ENCODE data around the gene NCOA7. TPM values are rescaled to one million over a fixed set of nuclear protein-coding genes. Genes with fewer than 3 reads are reported as not detected.
A peak's percentile ranks its signal among the peaks of the same experiment; 100 is the strongest.

The NCOA7 gene
- total RNA-seq, 4 donors from 2014 or later: 9.0 to 36.2 (median 21.8) TPM

GRCh38 chr6:125751334-125751916, 39.3 kb upstream of the NCOA7 start:
- DNase-seq: no peak
- Histone ChIP-seq H3K4me1 (no peaks in the 10 kb centered on the region), H3K4me3 (replicated peaks in 1 of 3) (no peak overlapping the region), H3K27ac (no peak overlapping the region), H3K27me3 (no peaks in the 10 kb centered on the region), H3K36me3 (no peaks in the 10 kb centered on the region), H3K9me3 (no peaks in the 10 kb centered on the region)
- intact Hi-C loops (cut with DNase I): no loop called here
- 73 to 80% methylated on average over 6 of the region's 6 CpGs for WGBS, 2 donors
- TF ChIP-seq CTCF (IDR thresholded peaks at IDR 0.05) (no peak), POLR2A (IDR thresholded peaks at IDR 0.05) (no peak)

DNA sequence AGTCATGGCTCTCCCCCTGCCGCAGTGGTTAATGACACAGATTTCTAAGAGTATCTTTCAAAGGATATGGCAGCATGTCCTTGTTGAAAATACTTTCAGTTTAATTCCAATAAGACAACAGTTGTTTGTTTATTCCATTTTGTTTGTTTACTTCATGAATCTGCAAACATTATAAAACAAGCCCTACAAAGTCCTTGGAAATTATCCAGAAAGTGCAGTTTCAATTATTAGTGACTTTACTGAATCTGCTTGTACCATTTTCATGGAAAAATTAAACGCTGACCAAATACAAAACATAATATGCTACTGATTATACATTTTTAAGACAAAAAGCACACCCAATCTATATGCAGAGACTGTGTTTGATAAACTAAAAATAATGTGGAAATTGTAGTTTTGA, 38.0 kb upstream of the NCOA7 start:
- Histone ChIP-seq H3K4me3 (replicated peaks in 1 of 3) (no peak overlapping the region), H3K4me1 (no peaks in the 10 kb centered on the region), H3K36me3 (no peaks in the 10 kb centered on the region), H3K27me3 (no peaks in the 10 kb centered on the region), H3K27ac (no peak overlapping the region), H3K9me3 (no peaks in the 10 kb centered on the region)
- intact Hi-C loops (cut with DNase I): no loop called here
- DNase-seq: no peak
- WGBS, 2 donors: 87 to 90% methylated on average over 2 of the region's 2 CpGs
- TF ChIP-seq POLR2A (IDR thresholded peaks at IDR 0.05) (no peak), CTCF (IDR thresholded peaks at IDR 0.05) (no peak)

DNA sequence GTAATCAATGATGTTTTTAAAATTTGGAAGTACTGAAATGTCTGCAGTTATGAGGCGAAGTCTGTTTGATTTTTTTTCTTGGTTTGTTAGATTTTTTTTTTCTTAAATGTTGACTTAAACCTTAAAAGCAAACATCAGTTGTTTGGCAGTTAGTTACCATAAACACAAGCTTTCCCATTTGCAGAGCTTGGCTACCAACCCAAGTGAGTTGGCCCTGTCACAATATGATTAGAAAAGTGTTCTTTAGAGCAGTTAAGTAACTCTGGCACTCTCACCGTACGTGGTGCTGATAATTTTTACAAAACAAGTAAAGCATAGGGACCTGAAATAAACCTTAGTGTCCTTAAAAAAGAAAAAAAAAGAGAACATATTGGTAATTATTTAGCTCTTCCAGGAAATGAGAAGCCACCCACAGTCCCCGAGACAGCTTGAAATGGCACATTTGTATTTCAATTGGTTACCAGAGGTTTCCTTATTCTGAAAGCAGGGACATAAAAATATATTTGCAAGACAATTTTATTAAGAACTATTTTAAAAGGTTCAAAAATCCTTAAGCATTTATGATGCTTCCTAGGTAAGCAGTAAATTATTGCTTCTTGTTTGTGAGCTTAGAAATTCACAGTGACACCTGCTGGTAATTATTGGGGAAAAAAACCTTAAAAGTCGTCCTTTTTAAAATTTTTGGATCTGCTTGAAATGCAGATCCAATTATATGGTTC, 37.4 kb upstream of the NCOA7 start:
- Histone ChIP-seq H3K27me3 (no peaks in the 10 kb centered on the region), H3K9me3 (no peaks in the 10 kb centered on the region), H3K4me3 (replicated peaks in 1 of 3) (no peak overlapping the region), H3K36me3 (no peaks in the 10 kb centered on the region), H3K4me1 (no peaks in the 10 kb centered on the region), H3K27ac (no peak overlapping the region)
- TF ChIP-seq POLR2A (IDR thresholded peaks at IDR 0.05) (no peak), CTCF (IDR thresholded peaks at IDR 0.05) (peak in 3 of 6 experiments; percentile 50 to 60 (median 56))
- intact Hi-C loops (cut with DNase I): no loop called here
- 42 to 49% methylated on average over 5 of the region's 5 CpGs for WGBS, 2 donors
- DNase-seq: no peak

DNA sequence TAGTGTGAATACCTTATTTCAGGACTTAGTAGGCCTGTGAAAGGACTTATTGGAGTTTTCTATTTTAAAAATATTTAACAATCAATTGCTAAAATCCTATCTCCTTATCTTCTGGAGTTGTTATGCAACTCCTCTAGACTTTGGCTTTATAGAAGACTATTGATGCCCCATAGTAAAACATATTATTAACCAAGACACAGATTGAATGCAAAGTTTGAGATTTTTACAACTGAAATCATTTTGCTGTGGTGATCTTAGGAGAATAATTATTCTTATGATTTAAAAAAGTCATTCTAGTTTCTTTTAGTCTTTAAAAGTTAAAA, 36.9 kb upstream of the NCOA7 start:
- no peaks in the 10 kb centered on the region for H3K9me3 ChIP-seq
- intact Hi-C loops (cut with DNase I): no loop called here
- H3K36me3 ChIP-seq: no peaks in the 10 kb centered on the region
- no peak for TF ChIP-seq CTCF (IDR thresholded peaks at IDR 0.05)
- no peak for TF ChIP-seq POLR2A (IDR thresholded peaks at IDR 0.05)
- H3K27me3 ChIP-seq: no peaks in the 10 kb centered on the region
- no peaks in the 10 kb centered on the region for H3K4me1 ChIP-seq
- H3K27ac ChIP-seq: no peak overlapping the region
- H3K4me3 ChIP-seq (replicated peaks in 1 of 3): no peak overlapping the region
- no peak for DNase-seq

DNA sequence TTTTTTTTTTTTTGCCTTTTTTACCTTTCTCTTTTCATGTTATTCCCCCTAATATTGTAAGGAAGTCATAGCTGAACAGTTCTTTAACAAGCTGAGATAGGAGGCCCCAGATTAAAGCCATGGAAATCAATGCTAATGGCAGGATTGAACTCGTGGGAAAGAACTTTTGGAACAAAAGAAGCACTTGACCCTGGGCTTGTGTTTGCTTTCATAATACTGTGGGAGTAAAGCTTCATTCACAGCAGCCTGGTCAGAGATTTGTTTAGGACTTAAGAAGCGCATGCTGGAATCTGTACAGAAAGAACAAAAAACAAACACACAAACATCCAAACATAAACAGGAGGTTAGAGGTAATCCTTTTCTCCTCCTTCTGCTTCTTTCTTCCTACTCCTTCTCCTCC, 36.2 kb upstream of the NCOA7 start:
- Histone ChIP-seq H3K9me3 (no peaks in the 10 kb centered on the region), H3K27ac (no peak overlapping the region), H3K27me3 (no peaks in the 10 kb centered on the region), H3K36me3 (peaks cover 0 to 6% of the 10 kb centered on the region in 2 donors), H3K4me1 (no peaks in the 10 kb centered on the region), H3K4me3 (replicated peaks in 1 of 3) (no peak overlapping the region)
- DNase-seq: no peak
- intact Hi-C loops (cut with DNase I): no loop called here
- TF ChIP-seq POLR2A (IDR thresholded peaks at IDR 0.05) (no peak), CTCF (IDR thresholded peaks at IDR 0.05) (no peak)
- 64 to 67% methylated on average over 2 of the region's 2 CpGs for WGBS, 2 donors

Measured in thyroid gland (tissue), 4 donors.